ENCODE data around the gene TFE3.
"Not testable (repeated sequence)": the region's sequence is repeated elsewhere in the genome, so short reads cannot be mapped to it uniquely, and the experiment has no call there.

Gene TFE3

DNA sequence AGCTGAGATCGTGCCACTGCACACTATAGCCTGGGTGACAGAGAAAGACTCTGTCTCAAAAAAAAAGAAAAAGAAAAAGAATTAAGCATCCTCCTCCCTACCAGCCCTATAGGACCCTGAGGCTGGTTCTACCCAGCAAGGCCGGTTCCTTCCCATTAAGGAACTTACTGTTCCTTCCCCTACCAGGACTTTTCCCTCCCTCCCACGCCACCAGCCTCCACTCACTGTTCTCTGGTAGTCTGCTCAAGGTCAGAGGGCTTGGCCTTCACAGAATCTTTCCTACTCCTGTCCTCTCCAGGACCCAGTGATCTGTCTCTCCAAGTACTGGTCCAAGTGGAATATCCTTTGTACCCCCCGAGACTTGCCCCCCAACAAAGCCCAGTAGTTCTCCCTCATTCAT lies 42.5 kb downstream of the TFE3 start:
- no peak for DNase-seq

DNA sequence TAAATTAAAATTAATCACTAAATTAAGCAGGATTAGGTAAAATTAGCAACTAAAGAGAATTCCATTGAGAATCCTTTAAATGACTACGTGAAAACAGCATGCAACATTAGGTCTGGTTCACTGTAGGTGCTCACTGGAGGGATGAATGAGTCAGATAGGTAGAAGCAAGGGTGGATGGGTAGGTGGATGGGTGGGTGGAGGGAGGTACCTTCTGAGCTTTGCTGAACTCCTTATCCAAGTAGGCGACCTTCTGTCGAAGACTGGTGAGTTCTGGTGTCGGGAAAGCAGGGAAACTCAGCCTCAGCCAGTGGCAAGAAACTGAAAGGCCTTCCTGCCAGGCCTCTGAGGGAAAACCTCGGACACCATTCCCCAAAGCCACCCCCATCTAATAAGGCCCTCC lies 44.1 kb downstream of the TFE3 start:
- DNase-seq = no peak

- DNase-seq = no peak
These were observed 44.8 kb downstream of the TFE3 start for GRCh38 chrX:48998391-48998790.

DNA sequence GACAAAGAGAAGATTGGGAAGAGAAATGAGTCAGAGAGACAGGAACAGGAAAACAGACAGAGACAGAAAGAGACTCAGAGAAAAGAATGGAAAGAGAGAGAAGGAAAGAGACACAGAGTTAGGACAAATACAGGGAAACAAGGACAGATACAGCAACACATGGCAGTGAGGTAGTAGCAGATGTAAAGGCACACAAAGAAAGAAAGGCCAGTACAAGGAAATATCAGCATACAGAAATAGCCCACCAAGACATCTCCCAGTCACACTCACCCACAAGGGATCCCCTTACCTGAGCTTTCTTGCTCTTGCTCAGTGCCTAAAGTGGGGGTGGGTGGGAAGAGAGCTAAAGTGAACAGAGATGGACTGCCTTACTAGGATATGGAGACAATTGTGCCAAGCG lies 45.3 kb downstream of the TFE3 start:
- no peak for DNase-seq

DNA sequence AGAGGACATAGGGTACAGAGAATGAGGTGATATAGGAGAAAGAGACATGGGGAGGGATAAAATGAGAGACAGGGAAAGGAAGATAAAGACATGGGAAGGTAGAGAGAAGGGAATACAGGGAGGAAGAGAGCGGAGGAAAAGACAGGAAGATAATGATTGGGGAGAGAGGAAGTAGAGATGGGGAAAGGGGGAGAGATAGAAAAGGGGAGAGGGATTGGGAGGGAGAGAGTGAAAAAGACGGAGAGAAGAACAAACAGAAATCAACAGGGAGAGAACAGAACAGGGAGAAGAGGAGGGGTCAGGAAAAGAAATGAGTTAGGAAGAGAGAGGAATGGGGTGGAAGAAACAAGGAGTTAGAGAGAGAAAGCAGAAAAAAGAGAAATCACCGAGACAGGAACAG lies 45.7 kb downstream of the TFE3 start:
- no peak for DNase-seq

DNA sequence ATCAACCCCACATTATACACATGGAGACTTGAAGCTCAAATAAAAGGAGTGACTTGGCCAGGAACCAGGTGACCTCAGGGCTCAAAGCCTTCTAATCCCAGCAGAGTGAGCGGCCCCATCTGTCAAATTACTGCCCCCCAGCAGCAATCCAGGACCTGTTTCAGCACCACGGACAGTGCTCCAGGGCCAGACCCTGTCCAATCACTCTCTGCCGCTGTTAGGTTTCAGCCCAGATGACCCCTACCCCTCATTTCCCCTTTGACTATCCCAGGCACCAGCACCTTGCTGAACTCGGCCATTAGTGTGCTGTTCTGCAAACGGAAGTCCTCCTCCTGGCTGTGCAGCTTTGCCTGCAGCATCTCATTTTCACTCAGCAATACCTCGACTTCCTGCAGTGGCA lies 46.2 kb downstream of the TFE3 start:
- no peak for DNase-seq

- DNase-seq = no peak
These were observed 50.8 kb downstream of the TFE3 start for GRCh38 chrX:48992341-48992740.

DNA sequence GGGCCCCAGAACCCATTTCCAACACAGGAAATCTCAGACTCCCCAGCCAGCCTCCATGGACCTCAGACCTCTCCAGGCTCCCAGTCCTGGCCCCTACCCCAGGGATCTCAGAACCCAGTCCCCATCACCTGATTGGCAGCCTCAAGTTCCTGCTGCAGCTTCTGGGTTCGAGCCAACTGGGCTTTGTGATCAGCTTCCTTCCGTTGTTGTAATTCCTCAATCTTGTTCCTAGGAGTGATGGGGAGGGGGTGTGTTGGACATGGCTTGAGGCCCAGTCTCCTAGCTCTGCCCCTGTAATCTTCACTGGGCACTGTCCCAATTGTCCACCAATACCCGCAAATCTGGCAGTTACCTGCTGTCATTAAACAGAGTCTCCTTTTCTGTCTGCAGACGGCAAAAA lies 53.7 kb downstream of the TFE3 start:
- DNase-seq = no peak

DNA sequence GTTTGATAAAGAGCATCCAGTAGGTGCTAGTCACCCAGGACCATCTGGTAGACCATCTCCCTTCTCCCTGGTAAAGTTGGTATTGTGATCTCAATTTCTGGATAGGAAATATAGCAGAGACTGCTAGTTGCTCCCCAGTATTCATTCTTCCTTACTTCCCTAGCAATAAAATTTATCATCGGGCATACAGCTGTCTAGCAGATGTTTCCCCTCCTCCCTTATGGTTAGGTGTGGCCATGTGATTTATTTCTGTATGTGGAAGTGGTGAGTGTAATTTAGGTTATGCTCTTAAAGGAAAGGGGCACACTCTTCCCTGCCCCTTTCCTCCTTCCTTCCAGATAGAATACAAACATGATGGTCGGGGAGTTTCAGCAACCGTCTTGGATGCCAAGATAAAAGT lies 59.3 kb downstream of the TFE3 start:
- DNase-seq = no peak

GRCh38 chrX:48983081-48983480 lies 60.1 kb downstream of the TFE3 start:
- no peak for DNase-seq

DNA sequence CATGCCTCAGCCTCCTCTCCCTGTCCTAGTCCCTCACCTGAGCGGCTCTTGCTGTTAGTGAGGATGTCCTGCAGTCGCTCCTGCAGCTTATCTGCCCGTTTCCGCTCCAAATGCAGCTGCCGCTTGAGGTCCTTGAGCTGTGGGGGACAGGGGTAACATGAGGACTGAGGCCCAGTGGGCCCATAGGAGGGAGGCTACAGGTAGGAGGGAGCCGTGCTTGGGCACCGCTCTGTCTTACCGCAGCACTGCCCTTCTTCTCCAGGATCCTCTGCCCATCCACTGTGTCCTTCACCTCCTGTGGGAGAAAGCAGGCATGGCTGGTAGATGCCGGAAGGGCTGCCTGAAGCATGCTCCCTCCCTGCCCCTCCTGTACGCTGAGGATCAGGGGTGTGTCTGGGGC lies 62.0 kb downstream of the TFE3 start:
- DNase-seq = no peak

GRCh38 chrX:48980341-48980740 lies 62.8 kb downstream of the TFE3 start:
- not testable (repeated sequence) for DNase-seq
